ENCODE results near the gene EZR. TPM values are rescaled to one million over a fixed set of nuclear protein-coding genes. Genes with fewer than 3 reads are reported as not detected.

Gene EZR
- total and polyA plus RNA-seq, 9 of the 15 experiments (the other 6 are each of a cell fraction or from before 2014, with no cell fraction given) = 36.5 to 162 (median 104) TPM

DNA sequence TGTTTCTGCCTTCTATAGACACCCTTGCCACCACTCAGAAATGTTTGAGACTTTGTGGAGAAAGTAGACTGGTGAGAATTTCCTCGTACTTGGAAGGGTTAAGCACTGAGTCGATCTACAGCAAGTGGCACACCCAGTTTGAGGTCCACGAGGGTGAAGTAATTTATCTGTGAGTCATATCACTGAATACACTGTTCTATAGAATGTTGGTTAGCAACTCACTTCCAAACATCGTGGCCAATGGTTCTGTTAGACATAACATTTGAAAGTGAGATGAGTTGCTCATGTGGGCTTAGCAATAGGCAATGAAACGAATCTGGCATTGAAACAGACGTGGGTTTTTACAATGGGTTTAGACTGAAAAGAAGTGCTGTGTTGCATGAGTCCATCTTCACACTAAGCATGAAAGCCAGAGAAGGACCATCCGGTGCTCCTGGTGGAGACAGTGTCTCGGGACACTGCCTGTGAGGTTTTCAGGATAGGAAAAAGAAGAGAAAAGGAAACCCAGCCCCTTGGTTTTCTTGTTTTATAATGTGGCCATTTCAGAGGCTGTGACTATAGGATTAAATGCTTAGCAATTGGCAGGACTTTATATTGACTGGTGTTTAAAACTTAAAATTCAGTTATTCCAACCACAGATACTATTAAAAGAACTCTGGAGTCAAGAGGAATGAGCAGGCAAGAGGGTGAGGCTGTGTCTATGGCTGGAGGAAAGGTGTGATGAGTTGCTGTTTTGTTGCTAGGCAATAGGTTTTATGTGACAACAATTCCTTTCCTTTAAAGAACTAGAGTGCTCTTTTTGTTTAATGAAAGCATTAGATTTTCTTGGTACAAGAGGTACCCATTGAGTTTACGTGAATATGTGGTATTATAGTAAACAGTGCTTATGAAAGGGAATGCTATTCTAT is 31.0 kb upstream of the EZR start (continued):
- TF ChIP-seq ZNF445 (CRISPR knock-in tag; IDR thresholded peaks at IDR 0.05; ENCODE audit: low read depth) (no peak), RBM17 (IDR thresholded peaks at IDR 0.05; ENCODE audit: borderline replicate concordance, low read depth, low read length) (no peak), ZNF76 (CRISPR knock-in tag; IDR thresholded peaks at IDR 0.05; ENCODE audit: borderline replicate concordance) (no peak), POLR2H (tag; IDR thresholded peaks at IDR 0.05; ENCODE audit: low read depth) (no peak), DACH1 (IDR thresholded peaks at IDR 0.05; ENCODE audit: partially characterized antibody) (no peak), POLR3A (IDR thresholded peaks at IDR 0.05; ENCODE audit: borderline replicate concordance, extremely low read depth, insufficient read depth, insufficient read length) (no peak), ZNF324 (CRISPR knock-in tag; IDR thresholded peaks at IDR 0.05) (no peak), SMAD4 (CRISPR knock-in tag; conservative IDR thresholded peaks at IDR 0.05) (peak; percentile 79), OTX1 (CRISPR knock-in tag; IDR thresholded peaks at IDR 0.05) (no peak), ZNF184 (CRISPR knock-in tag; IDR thresholded peaks at IDR 0.05) (no peak), IRF2 (CRISPR knock-in tag; IDR thresholded peaks at IDR 0.05) (no peak), ZC3H11A (IDR thresholded peaks at IDR 0.05; ENCODE audit: low read depth, low read length) (no peak), CBX1 (IDR thresholded peaks at IDR 0.05; ENCODE audit: low read depth) (no peak), RBM25 (IDR thresholded peaks at IDR 0.05; ENCODE audit: low read depth, low read length, severe bottlenecking) (no peak), MIER1 (IDR thresholded peaks at IDR 0.05; ENCODE audit: low read depth) (no peak), PRMT5 (CRISPR knock-in tag; IDR thresholded peaks at IDR 0.05) (no peak), HNRNPH1 (optimal IDR thresholded peaks at IDR 0.05; ENCODE audit: low read depth, low read length) (no peak), ZBTB7A (IDR thresholded peaks at IDR 0.05; ENCODE audit: borderline replicate concordance, control insufficient read depth, low read depth, low read length) (no peak), L3MBTL2 (IDR thresholded peaks at IDR 0.05) (peak; percentile 89), CBX3 (IDR thresholded peaks at IDR 0.05; ENCODE audit: borderline replicate concordance in 1 of 2, low read length in 2 of 2) (peak in 1 of 2 experiments; percentile 51; a peak in 1 of 3 replicates), KAT2B (IDR thresholded peaks at IDR 0.05; ENCODE audit: low read depth, low read length) (no peak), PML (IDR thresholded peaks at IDR 0.05; ENCODE audit: low read length) (no peak; the same call in 1 of the 2 replicates)
- TF ChIP-seq, protein P1, sequence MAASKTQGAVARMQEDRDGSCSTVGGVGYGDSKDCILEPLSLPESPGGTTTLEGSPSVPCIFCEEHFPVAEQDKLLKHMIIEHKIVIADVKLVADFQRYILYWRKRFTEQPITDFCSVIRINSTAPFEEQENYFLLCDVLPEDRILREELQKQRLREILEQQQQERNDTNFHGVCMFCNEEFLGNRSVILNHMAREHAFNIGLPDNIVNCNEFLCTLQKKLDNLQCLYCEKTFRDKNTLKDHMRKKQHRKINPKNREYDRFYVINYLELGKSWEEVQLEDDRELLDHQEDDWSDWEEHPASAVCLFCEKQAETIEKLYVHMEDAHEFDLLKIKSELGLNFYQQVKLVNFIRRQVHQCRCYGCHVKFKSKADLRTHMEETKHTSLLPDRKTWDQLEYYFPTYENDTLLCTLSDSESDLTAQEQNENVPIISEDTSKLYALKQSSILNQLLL (CRISPR knock-in tag; IDR thresholded peaks at IDR 0.05; ENCODE audit: borderline replicate concordance) = no peak
- TF ChIP-seq, protein P2, sequence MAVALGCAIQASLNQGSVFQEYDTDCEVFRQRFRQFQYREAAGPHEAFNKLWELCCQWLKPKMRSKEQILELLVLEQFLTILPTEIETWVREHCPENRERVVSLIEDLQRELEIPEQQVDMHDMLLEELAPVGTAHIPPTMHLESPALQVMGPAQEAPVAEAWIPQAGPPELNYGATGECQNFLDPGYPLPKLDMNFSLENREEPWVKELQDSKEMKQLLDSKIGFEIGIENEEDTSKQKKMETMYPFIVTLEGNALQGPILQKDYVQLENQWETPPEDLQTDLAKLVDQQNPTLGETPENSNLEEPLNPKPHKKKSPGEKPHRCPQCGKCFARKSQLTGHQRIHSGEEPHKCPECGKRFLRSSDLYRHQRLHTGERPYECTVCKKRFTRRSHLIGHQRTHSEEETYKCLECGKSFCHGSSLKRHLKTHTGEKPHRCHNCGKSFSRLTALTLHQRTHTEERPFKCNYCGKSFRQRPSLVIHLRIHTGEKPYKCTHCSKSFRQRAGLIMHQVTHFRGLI (CRISPR knock-in tag; IDR thresholded peaks at IDR 0.05) = no peak
- TF ChIP-seq, protein P3, sequence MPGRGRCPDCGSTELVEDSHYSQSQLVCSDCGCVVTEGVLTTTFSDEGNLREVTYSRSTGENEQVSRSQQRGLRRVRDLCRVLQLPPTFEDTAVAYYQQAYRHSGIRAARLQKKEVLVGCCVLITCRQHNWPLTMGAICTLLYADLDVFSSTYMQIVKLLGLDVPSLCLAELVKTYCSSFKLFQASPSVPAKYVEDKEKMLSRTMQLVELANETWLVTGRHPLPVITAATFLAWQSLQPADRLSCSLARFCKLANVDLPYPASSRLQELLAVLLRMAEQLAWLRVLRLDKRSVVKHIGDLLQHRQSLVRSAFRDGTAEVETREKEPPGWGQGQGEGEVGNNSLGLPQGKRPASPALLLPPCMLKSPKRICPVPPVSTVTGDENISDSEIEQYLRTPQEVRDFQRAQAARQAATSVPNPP (IDR thresholded peaks at IDR 0.05; ENCODE audit: borderline replicate concordance, insufficient read depth, insufficient read length) = no peak
